A673 (cell line): ENCODE results near the gene SLC5A6. TPM values are rescaled to one million over a fixed set of nuclear protein-coding genes. Genes with fewer than 3 reads are reported as not detected.

Source experiments
- BruUV-seq: library from RNA; stranded (reverse); fragments of 400-500 nt; replicated peaks from 2 replicates; lab custom pipeline; 2021; lab: Mats Ljungman, UMichigan
- CTCF ChIA-PET: fragments of 300-600 bp; sonication (Branson Sonifier 250); formaldehyde crosslinking; loops from one replicate; lab custom pipeline; 2022; ENCODE audit warnings: antibody characterized with exemption; lab: Charles Lee
- POLR2A ChIA-PET: fragments of 300-600 bp; sonication (Branson Sonifier 250); formaldehyde crosslinking; loops from one replicate; lab custom pipeline; 2022; ENCODE audit warnings: antibody characterized with exemption; ENCODE audit not compliant: low non-redundant PET; lab: Charles Lee
- DNase-seq: peaks from one replicate; pipeline ENCODE4 v3.0.0-alpha.2; 2015; ENCODE audit warnings: low spot score
- H3K27ac ChIP-seq: fragments of 200-600 bp; sonication (generic); 2 replicates; pipeline ENCODE4 v1.5.1; 2016; ENCODE audit warnings: mixed run types, low read depth, mild to moderate bottlenecking, mixed read lengths, antibody characterized with exemption, low read length; ENCODE audit not compliant: poor library complexity, severe bottlenecking
- H3K27me3 ChIP-seq: fragments of 200-600 bp; sonication (generic); replicated peaks from 2 replicates; pipeline ENCODE4 v1.6.1; 2017; ENCODE audit warnings: mixed run types, low read depth, mild to moderate bottlenecking, mixed read lengths, antibody characterized with exemption, low read length; ENCODE audit not compliant: insufficient read depth, poor library complexity
- H3K36me3 ChIP-seq: fragments of 200-600 bp; sonication (generic); 2 replicates; pipeline ENCODE4 v1.6.1; 2016; ENCODE audit warnings: mixed run types, mild to moderate bottlenecking, mixed read lengths, antibody characterized with exemption, low read length; ENCODE audit not compliant: insufficient read depth, poor library complexity, severe bottlenecking
- H3K4me1 ChIP-seq: fragments of 200-600 bp; sonication (generic); 2 replicates; pipeline ENCODE4 v1.6.1; 2017; ENCODE audit warnings: mixed run types, mild to moderate bottlenecking, mixed read lengths, antibody characterized with exemption, low read length; ENCODE audit not compliant: insufficient read depth, poor library complexity, severe bottlenecking
- H3K4me3 ChIP-seq: fragments of 200-600 bp; sonication (generic); 2 replicates; pipeline ENCODE4 v1.5.1; 2016; ENCODE audit warnings: low read depth, mixed run types, mild to moderate bottlenecking, mixed read lengths, low read length; ENCODE audit not compliant: poor library complexity, severe bottlenecking
- H3K9me3 ChIP-seq: fragments of 200-600 bp; sonication (generic); 2 replicates; pipeline ENCODE4 v1.6.1; 2016; ENCODE audit warnings: mixed run types, low read depth, mild to moderate bottlenecking, mixed read lengths, antibody characterized with exemption, low read length; ENCODE audit not compliant: poor library complexity, severe bottlenecking
- EZH2 ChIP-seq: fragments of 200-600 bp; sonication (generic); IDR thresholded peaks from 2 replicates; pipeline ENCODE4 v1.6.1; 2017; ENCODE audit warnings: borderline replicate concordance, low read depth, mild to moderate bottlenecking, mixed read lengths, antibody characterized with exemption, low read length; ENCODE audit not compliant: poor library complexity, severe bottlenecking
- intact Hi-C: fragments of 100-400 bp; cut with micrococcal nuclease; formaldehyde crosslinking; loops from one replicate; pipeline ENCODE4 v1.10.0; 2022; ENCODE audit not compliant: unreplicated experiment
- total RNA-seq: library from RNA; stranded (reverse); gene quantifications from 2 replicates; pipeline ENCODE4 v1.2.3, GENCODE V29; 2021
- TF ChIP-seq, protein P1 (sequence below): fragments of 300-800, 200-600 bp; sonication (generic); conservative IDR thresholded peaks from 2 replicates; pipeline ENCODE4 v1.5.1; 2017; ENCODE audit warnings: low read depth, mild to moderate bottlenecking, antibody characterized with exemption, low read length, moderate library complexity, mixed read lengths

Gene SLC5A6
- total RNA-seq, 1 experiment from 2014 or later = 515 TPM

DNA sequence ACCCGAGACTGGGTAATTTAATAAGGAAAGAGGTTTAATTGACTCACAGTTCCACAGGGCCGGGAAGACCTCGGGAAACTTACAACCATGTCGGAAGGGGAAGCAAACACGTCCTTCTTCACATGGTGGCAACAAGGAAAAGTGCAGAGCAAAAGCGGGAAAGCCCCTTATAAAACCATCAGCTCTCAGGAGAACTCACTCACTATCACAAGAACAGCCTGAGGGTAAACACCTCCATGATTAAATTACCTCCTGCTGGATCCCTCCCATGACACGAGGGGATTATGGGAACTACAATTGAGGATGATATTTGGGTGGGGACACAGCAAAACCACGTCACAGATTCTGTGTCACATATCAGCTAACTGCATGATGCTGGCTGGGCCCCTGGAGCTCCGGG is 51.9 kb downstream of the SLC5A6 start:
- TF ChIP-seq, protein P1, sequence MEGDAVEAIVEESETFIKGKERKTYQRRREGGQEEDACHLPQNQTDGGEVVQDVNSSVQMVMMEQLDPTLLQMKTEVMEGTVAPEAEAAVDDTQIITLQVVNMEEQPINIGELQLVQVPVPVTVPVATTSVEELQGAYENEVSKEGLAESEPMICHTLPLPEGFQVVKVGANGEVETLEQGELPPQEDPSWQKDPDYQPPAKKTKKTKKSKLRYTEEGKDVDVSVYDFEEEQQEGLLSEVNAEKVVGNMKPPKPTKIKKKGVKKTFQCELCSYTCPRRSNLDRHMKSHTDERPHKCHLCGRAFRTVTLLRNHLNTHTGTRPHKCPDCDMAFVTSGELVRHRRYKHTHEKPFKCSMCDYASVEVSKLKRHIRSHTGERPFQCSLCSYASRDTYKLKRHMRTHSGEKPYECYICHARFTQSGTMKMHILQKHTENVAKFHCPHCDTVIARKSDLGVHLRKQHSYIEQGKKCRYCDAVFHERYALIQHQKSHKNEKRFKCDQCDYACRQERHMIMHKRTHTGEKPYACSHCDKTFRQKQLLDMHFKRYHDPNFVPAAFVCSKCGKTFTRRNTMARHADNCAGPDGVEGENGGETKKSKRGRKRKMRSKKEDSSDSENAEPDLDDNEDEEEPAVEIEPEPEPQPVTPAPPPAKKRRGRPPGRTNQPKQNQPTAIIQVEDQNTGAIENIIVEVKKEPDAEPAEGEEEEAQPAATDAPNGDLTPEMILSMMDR = no peak
- no peak for TF ChIP-seq EZH2

DNA sequence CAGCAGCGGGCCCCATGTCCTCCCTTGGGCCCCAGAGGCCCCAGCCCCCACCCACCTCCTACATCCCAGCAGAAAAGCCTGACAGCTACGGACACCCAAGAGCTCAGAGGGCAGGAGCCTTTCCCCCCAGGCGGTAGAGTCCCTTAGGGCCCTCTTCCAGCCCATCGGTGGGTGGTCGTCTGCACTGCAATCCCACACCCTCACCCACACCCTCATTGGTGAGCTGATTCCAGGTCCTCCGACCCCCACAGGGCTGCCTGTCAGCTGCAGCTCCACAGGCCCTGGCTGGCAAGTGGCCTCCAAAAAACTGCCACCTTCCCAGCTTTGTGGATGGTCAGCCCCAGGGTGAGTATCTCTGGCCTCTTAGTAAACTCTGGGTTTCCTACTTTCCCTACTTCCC is 52.8 kb downstream of the SLC5A6 start:
- Histone ChIP-seq H3K4me1 (no peaks in the 10 kb centered on the region), H3K27ac (no peak overlapping the region), H3K36me3 (no peaks in the 10 kb centered on the region), H3K9me3 (no peaks in the 10 kb centered on the region), H3K4me3 (no peak overlapping the region), H3K27me3 (no peaks in the 10 kb centered on the region)
- POLR2A ChIA-PET = no interaction called here
- CTCF ChIA-PET = no interaction called here
- TF ChIP-seq, protein P1 = no peak
- no peak for TF ChIP-seq EZH2
- no TSS peak for BruUV-seq
- no peak for DNase-seq
- intact Hi-C loops = no loop called here

More for the DNA sequence above, 51.9 kb downstream of the SLC5A6 start:
- no peaks in the 10 kb centered on the region for H3K4me1 ChIP-seq
- H3K27me3 ChIP-seq = no peaks in the 10 kb centered on the region
- H3K4me3 ChIP-seq = no peak overlapping the region
- POLR2A ChIA-PET = no interaction called here
- DNase-seq = no peak
- no TSS peak for BruUV-seq
- H3K27ac ChIP-seq = no peak overlapping the region
- intact Hi-C loops = no loop called here
- CTCF ChIA-PET = interaction anchor here (1.1 kb wide), 1 partner anchor 9 kb away, joined by 10 read pairs; no protein-coding TSS in a partner anchor
- no peaks in the 10 kb centered on the region for H3K36me3 ChIP-seq
- no peaks in the 10 kb centered on the region for H3K9me3 ChIP-seq

DNA sequence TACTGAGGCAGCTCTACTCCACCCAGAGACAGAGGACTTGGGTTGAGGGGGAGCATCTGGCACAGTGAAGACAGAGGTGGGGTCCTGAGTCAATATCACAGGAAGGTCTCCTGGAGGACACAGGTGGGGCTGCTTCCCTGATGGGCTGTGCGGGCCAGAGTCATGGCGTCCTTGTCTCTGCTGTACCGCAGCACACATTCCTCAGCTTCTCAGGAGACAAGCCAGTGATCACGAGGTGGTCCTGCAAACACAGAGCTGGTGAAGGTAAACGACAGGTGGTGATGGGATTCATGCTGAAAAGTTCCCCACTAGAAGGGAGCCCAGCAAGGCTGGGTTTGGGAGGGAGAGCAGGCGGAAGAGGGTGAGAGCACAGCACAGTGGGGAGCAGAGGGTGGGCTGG is 53.6 kb downstream of the SLC5A6 start:
- POLR2A ChIA-PET = interaction anchor here (0.6 kb wide), 1 partner anchor 702 kb away, joined by 12 read pairs; no protein-coding TSS in a partner anchor
- intact Hi-C loops = no loop called here

More for the DNA sequence above, 53.6 kb downstream of the SLC5A6 start:
- Histone ChIP-seq H3K9me3 (no peaks in the 10 kb centered on the region), H3K4me3 (no peak overlapping the region), H3K36me3 (no peaks in the 10 kb centered on the region), H3K27me3 (no peaks in the 10 kb centered on the region), H3K27ac (no peak overlapping the region), H3K4me1 (no peaks in the 10 kb centered on the region)
- no peak for DNase-seq
- TF ChIP-seq EZH2 = no peak
- TF ChIP-seq, protein P1 = no peak
- CTCF ChIA-PET = no interaction called here
- BruUV-seq = no TSS peak
